DND-41 (cell line): Measurements from ENCODE around the gene FRMPD3.

ENCODE experiments used
- ATAC-seq: fragments of 200-7000 bp; cut with Tn5 transposase; 3 replicates; pipeline ENCODE4 v1.9.1; 2021; ENCODE audit warnings: low read depth; ENCODE audit not compliant: insufficient read depth
- DNase-seq: peaks from one replicate; pipeline ENCODE4 v3.0.0-alpha.2; 2020
- H2AFZ ChIP-seq: 2 replicates; pipeline ENCODE4 v1.6.0; 2012; ENCODE audit warnings: low read depth, low read length
- H3K27ac ChIP-seq: 2 replicates; pipeline ENCODE4 v1.5.1; 2012; ENCODE audit warnings: low read length, inconsistent platforms
- H3K27me3 ChIP-seq: fragments of 200-600 bp; sonication (generic); 2 replicates; pipeline ENCODE4 v1.6.0; 2012; ENCODE audit warnings: low read length, mild to moderate bottlenecking, inconsistent platforms; ENCODE audit not compliant: insufficient read depth, poor library complexity
- H3K36me3 ChIP-seq: 2 replicates; pipeline ENCODE4 v1.5.1; 2012; ENCODE audit warnings: low read length, inconsistent platforms; ENCODE audit not compliant: insufficient read depth
- H3K4me1 ChIP-seq: 2 replicates; pipeline ENCODE4 v1.5.1; 2012; ENCODE audit warnings: mild to moderate bottlenecking, low read length; ENCODE audit not compliant: insufficient read depth
- H3K4me2 ChIP-seq: 2 replicates; pipeline ENCODE4 v1.6.0; 2012; ENCODE audit warnings: mild to moderate bottlenecking, moderate library complexity, low read length, inconsistent platforms; ENCODE audit not compliant: insufficient read depth
- H3K4me3 ChIP-seq, 2 experiments: fragments of 200-600 bp in 1 of 2; shearing (Covaris generic) in 1 of 2; 2 replicates each; pipeline ENCODE4 v1.5.1; 2012 to 2016; ENCODE audit warnings: inconsistent platforms in 2 of 2, low read length in 2 of 2, mild to moderate bottlenecking in 2 of 2, low read depth in 1 of 2, moderate library complexity in 1 of 2
- H3K79me2 ChIP-seq: 2 replicates; pipeline ENCODE4 v1.6.0; 2012; ENCODE audit warnings: low read length, inconsistent platforms; ENCODE audit not compliant: insufficient read depth
- H3K9ac ChIP-seq: 2 replicates; pipeline ENCODE4 v1.6.0; 2012; ENCODE audit warnings: low read depth, mild to moderate bottlenecking, inconsistent platforms, low read length, moderate library complexity
- H3K9me3 ChIP-seq: 2 replicates; pipeline ENCODE4 v1.5.1; 2012; ENCODE audit warnings: low read length, moderate library complexity, mild to moderate bottlenecking, inconsistent platforms; ENCODE audit not compliant: insufficient read depth, severe bottlenecking
- H4K20me1 ChIP-seq: 2 replicates; pipeline ENCODE4 v1.6.0; 2012; ENCODE audit warnings: low read length; ENCODE audit not compliant: insufficient read depth
- EZH2 ChIP-seq: IDR thresholded peaks from 3 replicates; pipeline ENCODE4 v1.6.1; 2012; ENCODE audit warnings: borderline replicate concordance, low read depth, mild to moderate bottlenecking, moderate library complexity, low read length, inconsistent platforms; ENCODE audit not compliant: severe bottlenecking
- TF ChIP-seq, protein P1 (sequence below): IDR thresholded peaks from 2 replicates; pipeline ENCODE4 v1.5.1; 2012; ENCODE audit warnings: borderline replicate concordance, low read length, moderate library complexity, mild to moderate bottlenecking; ENCODE audit not compliant: poor library complexity, severe bottlenecking; ENCODE audit errors: extremely low read depth

FRMPD3 gene

GRCh38 chrX:107477406-107477805 lies 28.0 kb downstream of the FRMPD3 start:
- Histone ChIP-seq H3K4me3 (no peak overlapping the region), H3K36me3 (no peaks in the 10 kb centered on the region), H2AFZ (no peak overlapping the region), H3K9me3 (no peaks in the 10 kb centered on the region), H3K27me3 (no peaks in the 10 kb centered on the region), H3K79me2 (no peaks in the 10 kb centered on the region), H3K4me2 (no peak overlapping the region), H3K9ac (no peak overlapping the region), H3K27ac (no peak overlapping the region), H4K20me1 (no peaks in the 10 kb centered on the region), H3K4me1 (no peaks in the 10 kb centered on the region)
- ATAC-seq (no peak), DNase-seq (no peak)
- TF ChIP-seq EZH2 = no peak
- TF ChIP-seq, protein P1, sequence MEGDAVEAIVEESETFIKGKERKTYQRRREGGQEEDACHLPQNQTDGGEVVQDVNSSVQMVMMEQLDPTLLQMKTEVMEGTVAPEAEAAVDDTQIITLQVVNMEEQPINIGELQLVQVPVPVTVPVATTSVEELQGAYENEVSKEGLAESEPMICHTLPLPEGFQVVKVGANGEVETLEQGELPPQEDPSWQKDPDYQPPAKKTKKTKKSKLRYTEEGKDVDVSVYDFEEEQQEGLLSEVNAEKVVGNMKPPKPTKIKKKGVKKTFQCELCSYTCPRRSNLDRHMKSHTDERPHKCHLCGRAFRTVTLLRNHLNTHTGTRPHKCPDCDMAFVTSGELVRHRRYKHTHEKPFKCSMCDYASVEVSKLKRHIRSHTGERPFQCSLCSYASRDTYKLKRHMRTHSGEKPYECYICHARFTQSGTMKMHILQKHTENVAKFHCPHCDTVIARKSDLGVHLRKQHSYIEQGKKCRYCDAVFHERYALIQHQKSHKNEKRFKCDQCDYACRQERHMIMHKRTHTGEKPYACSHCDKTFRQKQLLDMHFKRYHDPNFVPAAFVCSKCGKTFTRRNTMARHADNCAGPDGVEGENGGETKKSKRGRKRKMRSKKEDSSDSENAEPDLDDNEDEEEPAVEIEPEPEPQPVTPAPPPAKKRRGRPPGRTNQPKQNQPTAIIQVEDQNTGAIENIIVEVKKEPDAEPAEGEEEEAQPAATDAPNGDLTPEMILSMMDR = no peak

DNA sequence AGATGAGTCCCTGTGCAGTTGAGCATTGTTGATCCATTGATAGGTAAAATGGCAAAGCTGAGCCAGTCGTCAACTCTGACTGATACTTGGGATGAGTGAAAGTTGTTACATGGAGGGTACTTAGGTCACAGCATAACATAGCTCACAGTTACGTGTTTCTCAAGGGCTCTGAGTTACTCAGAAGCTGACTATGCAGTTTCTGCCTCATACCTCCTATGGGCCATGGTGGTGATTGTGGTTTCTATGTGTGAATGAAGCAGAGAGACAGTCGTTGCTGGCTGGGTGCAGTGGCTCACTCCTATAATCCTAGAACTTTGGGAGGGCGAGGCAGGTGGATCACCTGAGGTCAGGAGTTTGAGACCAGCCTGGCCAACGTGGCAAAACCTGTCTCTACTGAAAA lies 30.8 kb downstream of the FRMPD3 start:
- no peak for DNase-seq

DNA sequence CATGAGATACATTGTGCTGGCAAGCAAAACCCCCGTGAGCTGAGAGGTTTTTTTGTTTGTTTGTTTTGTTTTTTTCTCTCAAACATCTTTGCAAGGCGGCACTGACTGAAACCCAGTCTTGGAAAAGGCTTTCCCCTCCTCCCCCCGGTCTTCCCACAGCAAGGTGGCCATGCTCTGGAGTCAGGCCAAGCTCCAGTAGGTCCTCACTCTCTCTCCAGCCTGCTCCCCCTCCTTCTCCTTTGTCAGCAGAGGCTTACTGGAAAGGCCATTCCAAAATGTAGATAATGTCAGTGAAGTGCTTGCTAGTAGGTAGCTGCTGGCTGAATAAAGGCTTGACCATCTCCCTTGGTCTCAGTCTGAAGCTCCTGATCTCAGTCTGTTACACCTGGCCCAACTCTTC lies 32.6 kb downstream of the FRMPD3 start:
- Histone ChIP-seq H3K4me1 (no peaks in the 10 kb centered on the region), H4K20me1 (no peaks in the 10 kb centered on the region), H3K9me3 (no peaks in the 10 kb centered on the region), H3K27ac (no peak overlapping the region), H3K4me2 (no peak overlapping the region), H3K4me3 (no peak overlapping the region), H3K36me3 (no peaks in the 10 kb centered on the region), H3K9ac (no peak overlapping the region), H3K27me3 (no peaks in the 10 kb centered on the region), H2AFZ (no peak overlapping the region), H3K79me2 (no peaks in the 10 kb centered on the region)
- ATAC-seq (no peak), DNase-seq (no peak)
- TF ChIP-seq EZH2 = no peak

More for the DNA sequence above, 30.8 kb downstream of the FRMPD3 start:
- Histone ChIP-seq H2AFZ (no peak overlapping the region), H3K27me3 (no peaks in the 10 kb centered on the region), H3K4me1 (no peaks in the 10 kb centered on the region), H3K9ac (no peak overlapping the region), H4K20me1 (no peaks in the 10 kb centered on the region), H3K79me2 (no peaks in the 10 kb centered on the region), H3K9me3 (no peaks in the 10 kb centered on the region), H3K4me2 (no peak overlapping the region), H3K36me3 (no peaks in the 10 kb centered on the region), H3K27ac (no peak overlapping the region), H3K4me3 (no peak overlapping the region)
- TF ChIP-seq, protein P1 = no peak
- no peak for TF ChIP-seq EZH2
- no peak for ATAC-seq

DNA sequence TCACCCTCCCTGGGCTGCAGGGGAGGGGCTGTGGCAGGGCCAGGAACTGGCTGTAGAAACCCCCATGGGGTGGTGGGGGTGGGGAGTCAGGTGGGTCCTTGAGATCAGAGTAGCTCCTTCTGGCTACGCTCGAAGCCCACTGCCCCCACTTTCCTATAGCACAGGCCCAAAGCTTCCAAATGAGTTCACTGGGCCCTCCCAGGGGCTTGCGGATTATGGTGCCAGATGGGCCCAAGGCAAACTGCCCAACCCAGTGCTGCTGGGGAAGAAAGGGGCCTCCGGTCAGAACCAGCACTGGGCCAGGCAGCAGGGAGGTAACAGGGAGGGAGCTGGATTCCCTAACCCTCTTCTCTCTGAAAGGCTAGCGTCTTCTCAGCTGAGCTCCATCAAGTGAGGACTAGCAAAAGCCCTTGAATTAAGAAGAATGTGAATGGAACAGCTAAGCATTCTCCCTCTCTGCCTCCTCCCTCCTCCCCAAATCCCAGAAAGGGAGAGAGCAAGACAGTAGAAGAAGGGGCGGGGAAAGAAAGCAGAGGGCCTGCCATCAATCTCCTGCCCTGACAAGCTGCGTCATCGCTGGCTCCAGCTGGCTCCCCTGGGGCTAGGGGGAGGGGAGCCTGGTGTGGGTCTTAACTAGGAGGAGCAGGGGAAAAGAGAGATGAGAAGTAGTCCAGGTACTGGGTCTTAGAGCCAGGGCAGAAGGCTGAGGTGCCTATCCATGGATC lies 34.7 kb downstream of the FRMPD3 start:
- ATAC-seq = no peak
- no peak for DNase-seq
- H3K4me1 ChIP-seq = no peaks in the 10 kb centered on the region
- no peaks in the 10 kb centered on the region for H4K20me1 ChIP-seq
- H3K79me2 ChIP-seq = no peaks in the 10 kb centered on the region
- H3K27me3 ChIP-seq = no peaks in the 10 kb centered on the region
- no peak overlapping the region for H3K27ac ChIP-seq
- no peak overlapping the region for H3K9ac ChIP-seq
- no peaks in the 10 kb centered on the region for H3K9me3 ChIP-seq
- H3K4me3 ChIP-seq = no peak overlapping the region
- H3K4me2 ChIP-seq = no peak overlapping the region
- H2AFZ ChIP-seq = no peak overlapping the region
- no peaks in the 10 kb centered on the region for H3K36me3 ChIP-seq
- no peak for TF ChIP-seq EZH2
- TF ChIP-seq, protein P1 = no peak
